Lower lobe of right lung (tissue), 2 donors: ENCODE measurements around the gene TSPEAR. TPM values are rescaled to one million over a fixed set of nuclear protein-coding genes. Genes with fewer than 3 reads are reported as not detected.
"Not testable (repeated sequence)": the region's sequence is repeated elsewhere in the genome, so short reads cannot be mapped to it uniquely, and the experiment has no call there.

Experiments
- ATAC-seq, 2 donors: fragments of 200-7000 bp; cut with Tn5 transposase; one replicate each; pipeline ENCODE4 v1.9.1; 2020 to 2022; ENCODE audit warnings: mild to moderate bottlenecking in 2 of 2, moderate library complexity in 2 of 2
- DNase-seq: peaks from one replicate; pipeline ENCODE4 v3.0.0-alpha.2; 2020
- H3K27ac ChIP-seq: fragments of 200-600 bp; one replicate; pipeline ENCODE4 v1.8.0; 2022
- H3K27me3 ChIP-seq: fragments of 200-600 bp; one replicate; pipeline ENCODE4 v1.8.0; 2022; ENCODE audit warnings: low read depth
- H3K36me3 ChIP-seq: fragments of 200-600 bp; one replicate; pipeline ENCODE4 v1.8.0; 2022; ENCODE audit warnings: mild to moderate bottlenecking
- H3K4me1 ChIP-seq: fragments of 200-600 bp; one replicate; pipeline ENCODE4 v1.8.0; 2022
- H3K4me3 ChIP-seq: fragments of 200-600 bp; one replicate; pipeline ENCODE4 v1.8.0; 2022; ENCODE audit warnings: mild to moderate bottlenecking
- H3K9me3 ChIP-seq: fragments of 200-600 bp; one replicate; pipeline ENCODE4 v1.8.0; 2022
- CTCF ChIP-seq: fragments of 200-600 bp; IDR thresholded peaks from one replicate; pipeline ENCODE4 v1.8.0; 2022; ENCODE audit warnings: antibody characterized with exemption, mild to moderate bottlenecking
- intact Hi-C: fragments of 100-400 bp; cut with DNase I; formaldehyde crosslinking; loops from one replicate; pipeline ENCODE4 v1.11.0; 2022
- total RNA-seq: library from RNA; stranded (reverse); fragmentation: NEBNext Ultra II Directional; extraction: Animal tissue kit (Norgen Biotek cat#: 25700); gene quantifications from one replicate; pipeline ENCODE4 v1.2.1, GENCODE V29; 2021
- donor health status: DM: no; HTN: yes; CAD: no; lungs with severe emphysema.

TSPEAR gene
- total RNA-seq, 1 donor from 2014 or later = 0.27 TPM

- H3K27ac ChIP-seq, H3K36me3 ChIP-seq, H3K9me3 ChIP-seq, DNase-seq, intact Hi-C loops, H3K4me1 ChIP-seq, ATAC-seq, H3K4me3 ChIP-seq, H3K27me3 ChIP-seq: not testable (repeated sequence)
- peak; percentile 55 for TF ChIP-seq CTCF
Measured at GRCh38 chr21:44479556-44480199, 231.7 kb downstream of the TSPEAR start.

GRCh38 chr21:44478801-44479167, 232.6 kb downstream of the TSPEAR start:
- no peak for ATAC-seq
- Histone ChIP-seq H3K27me3 (no peaks in the 10 kb centered on the region), H3K9me3 (no peaks in the 10 kb centered on the region), H3K36me3 (no peaks in the 10 kb centered on the region), H3K4me3 (no peak overlapping the region), H3K27ac (no peak overlapping the region), H3K4me1 (peaks cover 6% of the 10 kb centered on the region)
- TF ChIP-seq CTCF = no peak
- no peak for DNase-seq
- intact Hi-C loops = no loop called here

GRCh38 chr21:44478124-44478800, 233.1 kb downstream of the TSPEAR start:
- H3K27me3 ChIP-seq = no peaks in the 10 kb centered on the region
- H3K27ac ChIP-seq = no peak overlapping the region
- no peaks in the 10 kb centered on the region for H3K9me3 ChIP-seq
- intact Hi-C loops = no loop called here
- no peak overlapping the region for H3K4me3 ChIP-seq
- TF ChIP-seq CTCF = no peak
- H3K36me3 ChIP-seq = no peaks in the 10 kb centered on the region
- no peak for ATAC-seq
- H3K4me1 ChIP-seq = peaks cover 6% of the 10 kb centered on the region
- no peak for DNase-seq

GRCh38 chr21:44477712-44478111, 233.7 kb downstream of the TSPEAR start:
- Histone ChIP-seq H3K36me3 (no peaks in the 10 kb centered on the region), H3K9me3 (no peaks in the 10 kb centered on the region), H3K27me3 (no peaks in the 10 kb centered on the region), H3K4me3 (no peak overlapping the region), H3K4me1 (peaks cover 6% of the 10 kb centered on the region), H3K27ac (no peak overlapping the region)
- TF ChIP-seq CTCF = no peak
- intact Hi-C loops = no loop called here
- DNase-seq = no peak
- peak in 1 of 2 donors; percentile 41 for ATAC-seq

GRCh38 chr21:44477131-44477530, 234.2 kb downstream of the TSPEAR start:
- TF ChIP-seq CTCF = no peak
- ATAC-seq (no peak), DNase-seq (no peak)
- Histone ChIP-seq H3K4me1 (peaks cover 3% of the 10 kb centered on the region), H3K4me3 (no peak overlapping the region), H3K36me3 (no peaks in the 10 kb centered on the region), H3K27me3 (no peaks in the 10 kb centered on the region), H3K9me3 (no peaks in the 10 kb centered on the region), H3K27ac (no peak overlapping the region)
- intact Hi-C loops = no loop called here
